A673 (cell line): Measurements from ENCODE around the gene CNNM1.

Experiments
- EZH2 ChIP-seq: fragments of 200-600 bp; sonication (generic); IDR thresholded peaks from 2 replicates; pipeline ENCODE4 v1.6.1; 2017; ENCODE audit warnings: borderline replicate concordance, low read depth, mild to moderate bottlenecking, mixed read lengths, antibody characterized with exemption, low read length; ENCODE audit not compliant: poor library complexity, severe bottlenecking
- TF ChIP-seq, protein P1 (sequence below): fragments of 300-800, 200-600 bp; sonication (generic); conservative IDR thresholded peaks from 2 replicates; pipeline ENCODE4 v1.5.1; 2017; ENCODE audit warnings: low read depth, mild to moderate bottlenecking, antibody characterized with exemption, low read length, moderate library complexity, mixed read lengths

DNA sequence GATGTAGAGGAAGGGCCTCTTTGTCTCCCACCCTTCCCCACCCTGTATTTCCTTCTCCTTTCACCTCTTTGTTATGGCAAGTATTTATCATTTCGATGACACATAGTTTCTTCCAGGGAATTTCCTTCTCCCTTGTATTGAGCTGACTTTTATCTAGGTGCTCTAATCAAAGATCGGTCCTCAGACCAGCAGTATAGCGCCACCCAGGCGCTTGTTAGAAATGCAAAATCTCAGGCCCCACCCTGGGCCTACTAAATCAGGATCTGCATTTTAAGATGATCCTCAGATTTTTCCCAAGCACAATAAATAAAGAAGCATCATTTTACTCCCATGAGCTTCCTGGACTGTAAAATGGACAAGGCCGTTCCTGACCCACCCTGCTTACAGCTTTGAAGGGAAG is 113.2 kb downstream of the CNNM1 start:
- TF ChIP-seq, protein P1, sequence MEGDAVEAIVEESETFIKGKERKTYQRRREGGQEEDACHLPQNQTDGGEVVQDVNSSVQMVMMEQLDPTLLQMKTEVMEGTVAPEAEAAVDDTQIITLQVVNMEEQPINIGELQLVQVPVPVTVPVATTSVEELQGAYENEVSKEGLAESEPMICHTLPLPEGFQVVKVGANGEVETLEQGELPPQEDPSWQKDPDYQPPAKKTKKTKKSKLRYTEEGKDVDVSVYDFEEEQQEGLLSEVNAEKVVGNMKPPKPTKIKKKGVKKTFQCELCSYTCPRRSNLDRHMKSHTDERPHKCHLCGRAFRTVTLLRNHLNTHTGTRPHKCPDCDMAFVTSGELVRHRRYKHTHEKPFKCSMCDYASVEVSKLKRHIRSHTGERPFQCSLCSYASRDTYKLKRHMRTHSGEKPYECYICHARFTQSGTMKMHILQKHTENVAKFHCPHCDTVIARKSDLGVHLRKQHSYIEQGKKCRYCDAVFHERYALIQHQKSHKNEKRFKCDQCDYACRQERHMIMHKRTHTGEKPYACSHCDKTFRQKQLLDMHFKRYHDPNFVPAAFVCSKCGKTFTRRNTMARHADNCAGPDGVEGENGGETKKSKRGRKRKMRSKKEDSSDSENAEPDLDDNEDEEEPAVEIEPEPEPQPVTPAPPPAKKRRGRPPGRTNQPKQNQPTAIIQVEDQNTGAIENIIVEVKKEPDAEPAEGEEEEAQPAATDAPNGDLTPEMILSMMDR: no peak
- no peak for TF ChIP-seq EZH2
